ENCODE results near the gene CDC14A. TPM values are rescaled to one million over a fixed set of nuclear protein-coding genes. Genes with fewer than 3 reads are reported as not detected.

CDC14A gene
- total and polyA plus RNA-seq, 12 donors = 1.4 to 4.0 (median 3.1) TPM

DNA sequence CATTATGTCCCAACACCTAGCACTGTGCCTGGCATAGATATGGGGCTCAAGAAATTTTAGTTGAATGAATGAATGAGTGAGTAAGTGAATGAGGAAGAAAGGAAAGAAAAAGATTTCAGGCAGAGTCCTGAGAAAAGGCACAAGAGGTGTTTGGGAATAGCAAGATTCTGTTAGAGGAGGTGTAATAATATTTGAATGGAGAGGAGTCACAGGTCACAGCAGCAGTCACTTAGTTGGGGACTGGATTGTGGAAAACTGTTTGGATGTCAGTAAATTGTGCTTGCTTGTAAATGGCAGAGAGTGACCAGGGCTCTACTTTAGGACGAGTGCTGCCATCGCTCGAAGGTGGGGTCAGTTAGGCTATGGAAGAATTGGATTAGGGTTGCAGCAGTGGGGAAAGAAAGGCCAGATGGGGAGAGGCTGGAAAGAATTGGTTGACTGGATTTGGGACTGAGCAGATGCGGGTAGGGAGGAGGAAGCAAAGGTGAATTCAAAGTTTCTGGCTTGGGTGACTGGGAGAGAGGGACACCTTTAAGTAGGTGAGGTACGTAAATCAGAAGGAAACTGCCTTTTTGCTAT lies 9.3 kb downstream of the CDC14A start:
- H3K4me1 ChIP-seq = peaks cover 0 to 50% (median 42%) of the 10 kb centered on the region in 9 donors
- no peak for ATAC-seq
- WGBS, 2 donors = 87 to 91% methylated on average over 5 of the region's 5 CpGs
- H3K9me3 ChIP-seq = no peaks in the 10 kb centered on the region
- no peak overlapping the region for H3K4me3 ChIP-seq
- H3K36me3 ChIP-seq = peaks cover 0 to 11% (median 0%) of the 10 kb centered on the region in 9 donors
- TF ChIP-seq, protein P1, sequence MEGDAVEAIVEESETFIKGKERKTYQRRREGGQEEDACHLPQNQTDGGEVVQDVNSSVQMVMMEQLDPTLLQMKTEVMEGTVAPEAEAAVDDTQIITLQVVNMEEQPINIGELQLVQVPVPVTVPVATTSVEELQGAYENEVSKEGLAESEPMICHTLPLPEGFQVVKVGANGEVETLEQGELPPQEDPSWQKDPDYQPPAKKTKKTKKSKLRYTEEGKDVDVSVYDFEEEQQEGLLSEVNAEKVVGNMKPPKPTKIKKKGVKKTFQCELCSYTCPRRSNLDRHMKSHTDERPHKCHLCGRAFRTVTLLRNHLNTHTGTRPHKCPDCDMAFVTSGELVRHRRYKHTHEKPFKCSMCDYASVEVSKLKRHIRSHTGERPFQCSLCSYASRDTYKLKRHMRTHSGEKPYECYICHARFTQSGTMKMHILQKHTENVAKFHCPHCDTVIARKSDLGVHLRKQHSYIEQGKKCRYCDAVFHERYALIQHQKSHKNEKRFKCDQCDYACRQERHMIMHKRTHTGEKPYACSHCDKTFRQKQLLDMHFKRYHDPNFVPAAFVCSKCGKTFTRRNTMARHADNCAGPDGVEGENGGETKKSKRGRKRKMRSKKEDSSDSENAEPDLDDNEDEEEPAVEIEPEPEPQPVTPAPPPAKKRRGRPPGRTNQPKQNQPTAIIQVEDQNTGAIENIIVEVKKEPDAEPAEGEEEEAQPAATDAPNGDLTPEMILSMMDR (IDR thresholded peaks at IDR 0.05) = no peak
- DNase-seq = no peak
- H3K27me3 ChIP-seq = no peaks in the 10 kb centered on the region
- intact Hi-C loops (cut with DNase I) = no loop called here
- peak overlapping the region in 4 of 10 donors; percentile 9 to 37 (median 26) for H3K27ac ChIP-seq

DNA sequence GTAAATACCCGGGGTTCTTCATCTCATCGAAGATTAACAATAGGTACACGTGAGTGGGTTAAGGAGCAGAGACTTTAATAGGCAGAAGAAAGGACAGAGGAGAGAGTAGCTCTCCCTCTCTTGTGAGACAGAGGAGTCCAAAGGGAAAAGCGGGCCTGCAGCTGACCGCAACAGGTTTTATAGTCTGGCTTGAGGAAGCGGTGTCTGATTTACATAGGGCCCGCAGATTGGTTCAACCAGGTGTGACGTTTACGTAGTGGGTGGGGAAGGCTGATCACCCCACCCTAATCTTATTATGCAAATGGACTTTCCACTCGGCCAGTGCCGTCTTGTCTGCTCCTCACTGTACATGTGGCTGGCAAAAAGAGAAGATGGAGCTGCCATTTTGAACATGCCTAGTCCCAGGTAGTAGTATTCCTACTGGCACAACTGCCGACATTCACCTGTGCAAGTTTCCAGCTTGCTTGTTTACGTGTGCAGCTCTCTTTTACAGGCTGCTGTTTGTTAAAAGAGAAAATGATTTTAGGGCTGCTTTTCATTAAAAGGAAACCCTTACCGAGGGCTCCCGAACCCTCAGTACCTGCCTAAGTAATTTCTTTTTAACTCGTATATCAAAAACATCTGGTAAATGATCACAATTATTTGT lies 10.6 kb downstream of the CDC14A start:
- H3K4me1 ChIP-seq = peaks cover 0 to 39% (median 31%) of the 10 kb centered on the region in 9 donors
- WGBS, 2 donors = 97 to 98% methylated on average over 16 of the region's 16 CpGs
- intact Hi-C loops (cut with DNase I) = no loop called here
- DNase-seq = no peak
- H3K9me3 ChIP-seq = no peaks in the 10 kb centered on the region
- no peak for ATAC-seq
- peaks cover 0 to 14% (median 0%) of the 10 kb centered on the region in 9 donors for H3K36me3 ChIP-seq
- H3K27ac ChIP-seq = no peak overlapping the region
- no peaks in the 10 kb centered on the region for H3K27me3 ChIP-seq
- H3K4me3 ChIP-seq = no peak overlapping the region
- TF ChIP-seq, protein P1 (IDR thresholded peaks at IDR 0.05) = no peak

DNA sequence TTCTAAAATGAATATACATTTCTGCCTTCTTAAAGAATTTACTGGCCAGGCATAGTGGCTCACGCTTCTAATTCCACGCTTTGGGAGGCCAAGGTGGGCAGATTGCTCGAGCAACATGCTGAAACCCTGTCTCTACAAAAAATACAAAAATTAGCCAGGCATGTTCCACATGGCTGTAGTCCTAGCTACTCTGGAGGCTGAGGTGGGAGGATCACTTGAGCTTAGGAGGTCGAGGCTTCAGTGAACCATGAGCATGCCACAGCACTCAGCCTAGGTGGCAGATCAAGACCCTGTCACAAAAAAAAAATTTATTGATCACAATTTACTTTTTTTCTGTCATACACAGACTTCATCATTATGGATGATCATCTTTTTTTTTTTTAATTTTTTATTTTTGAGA lies 11.5 kb downstream of the CDC14A start:
- no peak overlapping the region for H3K27ac ChIP-seq
- DNase-seq (no peak), ATAC-seq (no peak)
- 89 to 100% methylated on average over 4 of the region's 4 CpGs for WGBS, 2 donors
- peaks cover 0 to 32% (median 24%) of the 10 kb centered on the region in 9 donors for H3K4me1 ChIP-seq
- no peaks in the 10 kb centered on the region for H3K9me3 ChIP-seq
- no peak overlapping the region for H3K4me3 ChIP-seq
- peaks cover 0 to 12% (median 0%) of the 10 kb centered on the region in 9 donors for H3K36me3 ChIP-seq
- intact Hi-C loops (cut with DNase I) = no loop called here
- TF ChIP-seq, protein P1 (IDR thresholded peaks at IDR 0.05) = no peak
- H3K27me3 ChIP-seq = no peaks in the 10 kb centered on the region

DNA sequence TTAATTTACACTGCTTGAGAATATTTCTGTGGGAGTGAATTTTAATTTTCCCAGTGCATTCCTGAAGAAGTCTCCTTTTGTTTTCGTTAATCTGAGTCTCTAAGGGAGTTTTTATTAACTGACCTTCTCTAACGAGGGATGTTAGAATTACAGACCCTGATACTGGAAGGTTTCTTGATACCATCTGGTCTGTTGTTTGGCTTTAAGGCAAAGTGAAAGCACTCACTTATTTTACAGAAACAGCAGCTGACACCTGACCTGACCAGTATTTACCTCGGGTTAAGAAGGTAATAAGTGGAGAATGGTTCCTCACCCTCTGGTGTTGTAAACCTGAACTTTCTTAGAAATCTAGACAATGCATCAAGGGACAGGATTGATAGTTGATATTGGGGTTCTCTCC lies 12.4 kb downstream of the CDC14A start:
- Histone ChIP-seq H3K27ac (no peak overlapping the region), H3K9me3 (no peaks in the 10 kb centered on the region), H3K4me1 (peaks cover 0 to 24% (median 18%) of the 10 kb centered on the region in 9 donors), H3K36me3 (peaks cover 0 to 9% (median 0%) of the 10 kb centered on the region in 9 donors), H3K27me3 (no peaks in the 10 kb centered on the region), H3K4me3 (no peak overlapping the region)
- 67 to 70% methylated on average over 3 of the region's 3 CpGs for WGBS, 2 donors
- TF ChIP-seq, protein P1 (IDR thresholded peaks at IDR 0.05) = no peak
- no peak for ATAC-seq
- intact Hi-C loops (cut with DNase I) = no loop called here
- DNase-seq = no peak

Data from heart right ventricle (tissue), 16 donors.